Stimulated activated CD8-positive, alpha-beta memory T cell treated with anti-CD3 and anti-CD28 coated beads, Interleukin-12 subunit alpha, Interleukin-12 subunit beta, amount 100 ng/mL, for 24 hours (primary cell): ENCODE results near the gene AIG1.

ENCODE experiments used
- DNase-seq: peaks from one replicate; pipeline ENCODE4 v3.0.0-alpha.2; 2020; ENCODE audit errors: extremely low read depth

The AIG1 gene

DNA sequence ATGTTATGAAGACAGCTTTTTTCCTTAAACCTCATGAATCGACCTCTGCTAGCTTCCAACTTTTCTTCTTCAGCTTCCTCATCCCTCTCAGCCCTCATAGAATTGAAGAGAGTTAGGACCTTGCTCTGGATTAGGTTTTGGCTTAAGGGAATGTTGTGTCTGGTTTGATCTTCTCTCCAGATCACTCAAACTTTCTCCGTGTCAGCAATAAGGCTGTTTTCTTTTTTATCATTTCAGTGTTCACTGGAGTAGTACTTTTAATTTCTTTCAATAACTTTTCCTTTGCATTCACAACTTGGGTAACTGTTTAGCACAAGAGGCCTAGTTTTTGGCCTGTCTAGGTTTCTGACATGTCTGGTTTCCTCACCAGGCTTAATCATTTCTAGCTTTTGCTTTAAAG lies 32.6 kb downstream of the AIG1 start:
- no peak for DNase-seq

DNA sequence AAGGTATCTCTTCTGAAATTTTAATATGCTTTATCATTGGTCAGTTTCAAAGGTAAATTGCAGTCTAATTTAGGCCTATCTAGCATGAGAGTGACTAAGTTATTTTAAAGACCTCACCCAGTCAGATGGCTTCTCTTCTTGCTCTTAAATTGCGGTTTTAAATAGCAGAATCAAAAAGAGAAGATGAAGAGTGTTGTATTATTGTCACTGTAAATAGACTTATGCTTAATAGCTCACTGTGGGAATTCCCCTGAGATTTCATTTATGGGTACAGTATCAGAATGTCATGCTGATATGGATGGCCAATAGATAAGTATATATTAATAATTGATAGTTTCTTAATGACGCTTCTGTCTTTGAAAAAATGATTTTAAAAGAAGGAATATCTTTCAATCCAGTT lies 35.7 kb downstream of the AIG1 start:
- no peak for DNase-seq

DNA sequence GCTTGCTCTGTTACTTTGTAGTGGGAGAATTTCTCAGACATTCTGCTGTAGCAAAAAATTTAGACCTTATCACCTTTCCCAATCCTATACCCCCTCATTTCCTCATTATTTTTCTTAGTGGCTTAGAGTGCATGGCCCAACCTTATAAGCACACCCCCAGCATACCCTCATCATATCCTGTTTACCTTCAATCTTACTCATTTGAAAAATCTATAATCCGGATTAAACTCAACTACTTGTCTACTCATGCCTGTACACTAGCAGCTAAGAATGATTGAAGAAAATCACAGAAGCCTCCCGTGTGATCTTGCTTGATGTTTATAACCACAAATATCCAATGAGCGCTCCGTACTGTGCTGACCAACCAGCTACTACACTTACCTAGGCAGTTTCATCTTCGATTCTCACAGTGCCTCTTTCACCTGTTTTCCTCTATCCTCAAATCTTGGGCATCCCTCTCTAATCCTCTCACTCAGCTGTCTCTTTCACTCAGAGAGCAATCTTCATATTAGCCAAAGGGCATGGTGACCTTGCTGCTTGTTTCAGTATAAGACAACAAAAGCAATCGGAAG lies 36.6 kb downstream of the AIG1 start:
- DNase-seq = no peak

DNA sequence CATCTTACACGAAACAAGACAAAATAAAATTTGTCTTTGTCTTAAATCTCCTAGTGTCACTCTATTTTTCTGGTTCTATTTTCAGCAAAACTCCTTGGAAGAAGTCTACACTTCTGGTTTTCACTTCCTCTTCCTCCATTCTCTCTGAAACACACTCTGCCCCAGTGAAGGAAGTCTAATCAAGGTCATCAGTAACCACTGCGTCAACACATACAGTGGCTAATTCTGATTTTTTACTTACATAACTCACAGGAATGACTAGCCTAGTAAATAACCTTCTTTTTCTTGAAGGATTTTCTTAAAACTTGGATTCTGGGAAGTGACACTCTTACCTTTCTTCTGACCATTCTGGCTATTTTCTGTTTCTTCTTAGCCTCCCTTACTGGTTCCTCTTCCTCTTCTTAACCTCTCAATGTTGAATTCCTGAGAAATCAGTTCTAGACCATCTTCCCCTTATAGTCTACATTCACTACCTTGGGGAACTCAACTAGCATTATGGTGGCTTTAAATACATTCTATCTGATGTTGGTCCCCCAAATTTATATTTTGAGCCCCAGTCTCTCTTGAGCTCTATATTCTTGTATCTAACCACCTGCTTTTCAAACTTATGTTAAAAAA lies 37.5 kb downstream of the AIG1 start:
- DNase-seq = no peak

DNA sequence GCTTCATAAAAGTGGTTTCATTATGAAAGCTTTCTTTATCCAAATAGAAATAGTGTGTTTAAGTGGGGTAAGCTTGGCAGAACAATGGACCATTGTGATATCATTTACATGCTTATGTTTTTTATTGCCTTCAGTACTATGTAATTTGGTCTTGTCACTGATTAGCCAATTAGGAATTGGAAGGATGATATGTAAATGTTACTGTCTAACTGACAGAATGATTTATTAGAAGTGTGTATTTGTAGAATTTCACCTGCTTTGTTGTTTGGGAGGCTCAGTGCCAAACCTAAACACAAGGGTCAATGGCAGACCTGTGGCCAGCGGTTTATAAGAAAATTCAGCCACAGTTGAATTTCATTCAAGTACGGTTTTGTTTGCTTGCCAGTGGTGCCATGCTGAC lies 39.0 kb downstream of the AIG1 start:
- DNase-seq = no peak

DNA sequence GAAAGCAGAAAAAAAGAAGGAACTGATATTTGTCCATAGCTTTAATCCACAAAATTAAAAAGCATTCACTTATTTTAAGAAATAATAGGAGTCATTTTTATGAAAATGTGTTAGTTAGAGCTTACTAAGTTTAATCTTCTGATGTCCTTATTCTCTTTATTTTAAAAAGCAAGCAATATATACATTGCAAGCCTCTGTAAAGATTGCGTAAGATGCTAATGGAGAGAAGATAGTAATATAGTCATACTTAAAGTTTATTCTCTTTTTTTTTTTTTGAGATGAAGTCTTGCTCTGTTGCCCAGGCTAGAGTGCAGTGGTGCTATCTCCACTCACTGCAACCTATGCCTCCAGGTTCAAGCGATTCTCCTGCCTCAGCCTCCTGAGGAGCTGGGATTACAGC lies 39.7 kb downstream of the AIG1 start:
- DNase-seq = no peak

DNA sequence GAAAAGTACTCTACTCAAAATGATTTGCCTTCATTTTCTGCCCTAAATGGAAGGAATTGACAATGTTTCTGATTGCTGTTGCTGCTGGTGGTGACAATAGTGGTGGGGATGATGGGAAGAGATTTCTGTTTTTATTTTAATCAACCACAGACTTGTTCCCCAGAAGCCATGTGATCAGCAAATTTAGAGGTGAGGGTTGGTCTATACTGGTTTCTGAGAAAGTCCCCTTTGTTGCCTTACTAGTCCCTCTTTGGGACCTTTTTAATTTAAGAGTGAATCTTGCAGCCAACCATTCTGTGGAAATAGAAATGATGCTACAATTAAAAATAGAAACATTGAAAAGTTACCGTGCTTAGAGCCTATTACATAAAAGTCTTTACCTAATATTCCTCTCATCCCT lies 43.2 kb downstream of the AIG1 start:
- no peak for DNase-seq

DNA sequence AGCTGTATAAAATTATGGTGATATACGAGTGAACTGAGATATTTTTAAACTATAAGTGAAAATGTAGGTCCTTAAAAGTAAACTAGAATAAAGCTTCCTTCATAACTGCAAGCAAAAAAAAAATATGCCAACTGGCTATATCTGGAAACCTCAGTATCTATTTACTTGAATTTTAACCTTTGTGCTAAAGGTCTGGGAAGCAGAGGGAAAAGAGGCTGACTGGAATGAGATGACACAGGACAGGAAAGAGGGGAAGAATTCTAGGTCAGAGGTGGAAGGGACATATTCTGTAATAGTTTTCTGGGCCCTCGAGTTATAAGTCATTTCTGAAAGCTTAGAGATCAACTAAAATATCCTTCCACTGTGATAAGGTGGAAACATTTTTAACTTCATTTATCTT lies 46.8 kb downstream of the AIG1 start:
- DNase-seq = no peak

DNA sequence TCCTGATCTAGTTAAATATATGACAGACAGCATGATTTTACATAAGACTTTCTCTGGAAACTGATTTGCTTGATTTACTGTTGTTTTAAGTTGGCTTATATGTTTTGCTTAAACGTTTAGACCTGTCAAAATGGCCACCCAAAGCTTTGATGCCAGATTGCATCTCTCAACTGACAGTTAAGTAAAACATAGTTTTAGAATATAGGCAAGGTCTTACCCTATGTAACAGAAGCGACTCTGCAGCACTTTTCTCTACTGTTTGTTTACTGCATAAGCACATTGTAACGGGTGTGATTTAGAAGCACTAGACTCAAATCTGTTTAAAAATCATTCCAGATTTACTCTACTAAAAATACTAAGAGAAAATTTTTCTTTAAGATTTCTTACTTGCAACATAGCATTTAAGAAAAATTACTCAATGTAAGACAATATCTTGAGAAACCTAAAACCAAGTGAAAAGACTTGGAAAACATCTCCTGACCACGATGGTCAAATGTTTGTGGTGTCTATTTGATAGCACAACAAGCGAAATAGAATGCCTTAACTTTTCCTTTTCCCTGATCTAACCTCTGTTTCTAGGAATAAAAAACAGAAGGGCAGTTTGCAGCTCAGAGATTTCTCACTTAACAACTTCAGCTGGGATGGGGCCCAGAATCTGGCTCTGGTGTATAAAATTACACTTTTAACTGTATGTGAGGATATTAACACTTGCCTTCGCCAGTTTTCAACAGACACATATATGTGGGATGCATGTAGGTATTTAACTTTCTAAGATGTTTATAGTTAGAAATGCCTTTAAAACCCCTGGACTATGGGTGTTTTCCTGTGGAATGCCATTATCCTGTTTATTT lies 47.4 kb downstream of the AIG1 start:
- DNase-seq = no peak

DNA sequence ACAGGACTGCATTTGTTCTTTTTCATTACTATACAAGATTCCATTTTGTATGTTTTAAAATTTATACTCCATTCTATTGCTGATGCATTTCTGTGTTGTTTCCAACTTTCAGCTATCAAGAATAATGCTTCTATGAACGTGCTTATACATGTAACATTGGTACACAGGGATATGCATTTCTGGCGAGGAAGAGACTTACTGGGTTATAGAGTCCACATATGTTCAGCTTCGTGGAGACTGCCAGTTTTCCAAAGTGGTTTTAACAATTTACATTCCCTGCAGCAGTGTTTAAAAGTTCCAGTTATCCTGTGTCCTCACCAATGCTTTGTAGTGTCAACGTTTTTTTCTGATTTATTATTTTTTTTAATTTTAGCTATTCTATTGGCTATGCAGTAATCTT lies 48.5 kb downstream of the AIG1 start:
- no peak for DNase-seq

DNA sequence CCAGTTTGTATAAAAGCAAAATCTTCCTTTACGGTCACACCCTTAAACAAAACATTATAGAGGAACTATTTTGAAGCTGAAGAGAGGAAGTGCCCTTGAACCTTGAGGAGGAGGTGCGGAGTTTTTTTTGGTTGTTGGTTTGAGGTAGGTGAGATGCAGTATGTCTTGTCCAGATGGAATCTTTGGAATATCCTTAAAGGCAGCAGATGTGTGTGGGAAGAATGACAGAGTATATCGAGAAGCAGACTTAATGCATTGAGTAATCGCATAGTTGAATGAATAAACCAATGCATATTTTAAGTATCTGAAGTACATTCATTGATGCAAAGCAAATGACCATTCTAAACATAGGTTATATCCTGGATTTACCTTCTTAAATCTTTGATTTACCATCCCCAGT lies 49.9 kb downstream of the AIG1 start:
- no peak for DNase-seq

DNA sequence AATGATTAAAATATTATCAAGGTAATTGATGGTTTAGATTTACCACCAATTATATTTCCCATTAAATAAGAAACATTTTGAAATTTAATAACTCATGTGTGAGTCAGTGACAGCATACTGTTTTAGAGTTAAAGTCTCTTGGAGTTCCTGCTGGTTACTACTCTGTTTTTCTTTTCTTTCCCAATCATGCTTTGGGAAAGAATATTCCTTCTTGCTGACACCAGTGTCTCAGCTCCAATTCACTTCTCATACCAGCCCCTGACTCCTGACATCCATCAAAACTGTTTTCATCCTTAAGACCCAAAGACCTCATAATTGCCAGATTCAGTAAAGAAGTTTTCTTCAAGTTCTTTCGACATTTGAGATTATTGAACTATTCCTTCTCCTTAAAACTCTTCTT lies 50.3 kb downstream of the AIG1 start:
- DNase-seq = no peak

DNA sequence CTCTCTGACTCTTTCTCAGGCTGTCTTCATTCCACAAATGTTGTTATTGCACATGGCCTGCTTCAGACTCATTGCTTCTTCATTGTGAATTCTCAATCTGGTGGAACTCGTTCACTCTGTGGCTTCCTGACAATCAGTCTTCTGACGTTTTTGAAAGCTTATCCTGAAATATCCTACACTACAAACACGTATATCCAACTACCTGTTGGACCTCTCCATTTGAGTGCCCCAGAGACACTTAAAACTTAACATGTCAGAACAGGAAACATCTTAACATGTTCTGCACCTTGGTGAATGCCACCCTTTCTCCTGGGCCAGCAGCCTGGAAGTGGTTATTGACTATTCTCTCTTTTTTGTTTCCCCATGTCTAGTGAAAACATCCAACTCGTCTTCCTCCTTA lies 50.8 kb downstream of the AIG1 start:
- DNase-seq = no peak

DNA sequence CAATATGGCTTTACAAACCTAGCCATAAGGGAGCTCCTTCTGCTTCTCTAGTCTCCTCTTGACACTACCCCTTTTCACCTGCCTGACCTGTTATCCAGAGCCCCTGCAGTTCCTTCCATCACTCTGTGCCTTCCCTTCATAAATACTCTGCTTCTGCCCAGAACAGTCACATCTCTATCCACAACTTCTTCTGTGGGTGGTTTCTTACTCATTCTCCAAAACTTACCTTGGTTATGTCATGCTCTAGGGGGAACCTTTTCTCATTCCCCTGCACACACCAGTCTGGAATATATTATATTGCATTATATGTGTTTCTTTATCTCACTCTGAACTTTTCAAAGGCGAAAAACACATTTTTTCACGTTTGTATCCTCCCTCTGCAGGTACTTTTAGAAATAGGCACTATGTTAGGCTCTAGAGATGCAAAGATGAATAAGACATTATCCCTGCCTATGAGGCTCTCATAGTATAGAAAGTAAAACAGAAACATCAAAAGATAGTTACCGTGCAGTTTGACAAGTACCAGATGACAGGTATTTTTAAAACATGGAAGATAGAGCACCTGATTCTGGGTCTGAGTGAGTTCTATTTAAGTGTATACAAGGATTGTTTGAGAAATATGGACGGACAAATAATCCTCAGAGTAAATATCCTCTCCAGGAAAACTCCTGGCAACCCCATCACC lies 51.5 kb downstream of the AIG1 start:
- no peak for DNase-seq

DNA sequence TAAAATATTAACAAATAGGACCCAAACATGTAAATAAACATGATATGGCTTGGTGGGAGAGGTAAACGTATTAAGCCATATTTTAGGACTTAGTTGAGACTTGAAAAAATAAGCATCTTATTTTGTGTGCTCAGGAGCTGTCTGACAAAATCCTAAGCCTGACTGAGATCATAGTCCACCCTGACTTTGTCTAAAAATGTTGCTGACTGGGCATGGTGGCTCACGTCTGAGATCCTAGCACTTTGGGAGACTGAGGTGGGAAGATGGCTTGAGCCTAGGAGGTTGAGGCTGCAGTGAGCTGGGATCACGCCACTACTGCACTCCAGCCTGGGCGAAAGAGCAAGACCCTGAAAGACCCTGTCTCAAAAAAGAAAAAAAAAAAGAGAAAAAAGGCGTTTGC lies 52.1 kb downstream of the AIG1 start:
- no peak for DNase-seq

DNA sequence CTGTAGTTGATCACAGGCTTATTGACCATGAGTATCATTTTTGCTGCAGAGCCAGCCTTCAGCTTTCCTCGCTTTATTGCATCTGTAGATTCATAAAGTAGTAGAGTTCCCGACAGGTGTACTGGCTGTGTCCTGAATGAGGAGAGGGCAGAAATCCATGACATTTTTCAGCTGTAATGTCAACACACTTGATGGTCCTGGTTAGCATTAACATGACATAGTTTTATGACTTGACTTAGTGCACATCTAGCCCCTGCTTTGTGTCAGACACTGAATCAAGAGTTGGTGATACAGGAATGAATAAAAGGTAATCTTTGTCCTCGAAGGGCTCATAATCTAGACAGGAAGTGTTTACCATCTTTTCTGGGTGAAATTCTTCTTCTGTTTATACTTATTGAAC lies 55.0 kb downstream of the AIG1 start:
- DNase-seq = no peak

DNA sequence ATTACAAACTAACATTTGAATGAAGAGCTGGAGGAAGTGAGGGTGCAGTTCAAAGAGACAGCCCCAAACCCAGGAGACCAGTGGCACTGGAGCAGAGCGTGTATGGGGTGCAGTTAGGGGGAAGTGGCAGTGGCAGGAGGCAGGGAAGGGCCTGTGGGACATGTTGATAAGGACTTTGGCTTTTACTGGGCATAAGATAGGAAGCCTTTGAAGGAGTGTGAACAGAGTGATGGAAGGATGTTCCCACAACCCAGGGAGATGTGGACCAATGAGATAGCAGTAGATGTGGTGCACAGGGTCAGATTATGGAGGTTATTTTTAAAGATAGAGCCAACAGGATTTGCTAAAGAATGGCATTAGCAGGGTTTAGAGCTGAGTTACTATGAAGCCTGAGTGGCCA lies 56.4 kb downstream of the AIG1 start:
- no peak for DNase-seq

DNA sequence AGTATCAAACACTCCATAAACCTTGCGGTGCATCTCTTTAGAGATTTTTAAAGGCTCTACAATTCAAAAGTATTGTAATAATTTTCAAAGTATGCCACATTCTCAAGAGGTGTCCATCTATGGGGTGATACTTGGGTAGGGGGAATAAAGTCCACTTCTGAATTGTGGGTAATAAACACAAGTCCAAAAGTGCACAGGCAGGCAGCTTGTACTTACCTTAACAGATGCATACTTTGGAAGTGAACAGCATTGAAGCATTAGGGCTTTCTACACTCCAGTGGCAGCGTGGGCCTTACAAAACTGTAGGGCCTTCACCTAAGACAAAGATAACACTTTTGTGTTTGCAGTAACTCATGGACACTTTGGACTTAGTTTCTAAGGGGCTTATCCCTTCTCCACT lies 58.6 kb downstream of the AIG1 start:
- DNase-seq = no peak

DNA sequence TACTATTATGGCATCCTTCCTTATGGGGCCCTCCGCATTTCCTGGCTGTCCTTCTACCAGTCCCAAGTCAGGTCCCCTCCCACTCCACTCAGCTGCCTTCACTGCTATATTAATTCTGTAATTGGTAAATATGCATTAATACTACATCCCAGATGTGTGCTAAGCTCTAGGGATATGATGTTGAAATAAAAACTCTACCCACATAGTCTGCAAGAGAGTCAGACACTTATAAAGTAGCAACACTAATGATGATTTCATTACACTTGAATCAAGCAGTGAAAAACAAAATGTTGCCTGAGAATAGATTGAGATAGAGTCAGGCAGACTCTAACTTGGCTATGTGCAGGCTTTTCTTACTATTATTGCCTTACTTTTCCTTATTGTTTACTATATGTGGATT lies 62.4 kb downstream of the AIG1 start:
- no peak for DNase-seq

DNA sequence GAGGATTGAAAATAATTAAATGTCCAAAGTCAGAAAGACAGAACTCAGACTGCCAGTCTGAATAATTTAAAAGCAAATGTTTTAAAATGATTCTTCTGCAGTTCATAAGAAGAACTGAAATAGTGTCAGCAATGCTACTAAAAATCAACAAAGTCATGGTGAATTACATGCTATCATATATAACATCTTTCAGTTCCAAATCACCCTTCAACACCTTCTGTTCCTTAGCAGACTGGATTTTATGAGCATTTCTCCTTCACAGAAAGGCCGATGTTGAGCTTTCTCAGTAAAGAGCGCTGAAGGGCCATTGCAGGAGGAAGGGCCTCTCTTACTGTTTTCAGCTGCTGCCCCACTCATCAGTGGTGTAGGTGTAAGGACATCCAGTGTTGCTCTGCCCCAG lies 63.3 kb downstream of the AIG1 start:
- DNase-seq = no peak

DNA sequence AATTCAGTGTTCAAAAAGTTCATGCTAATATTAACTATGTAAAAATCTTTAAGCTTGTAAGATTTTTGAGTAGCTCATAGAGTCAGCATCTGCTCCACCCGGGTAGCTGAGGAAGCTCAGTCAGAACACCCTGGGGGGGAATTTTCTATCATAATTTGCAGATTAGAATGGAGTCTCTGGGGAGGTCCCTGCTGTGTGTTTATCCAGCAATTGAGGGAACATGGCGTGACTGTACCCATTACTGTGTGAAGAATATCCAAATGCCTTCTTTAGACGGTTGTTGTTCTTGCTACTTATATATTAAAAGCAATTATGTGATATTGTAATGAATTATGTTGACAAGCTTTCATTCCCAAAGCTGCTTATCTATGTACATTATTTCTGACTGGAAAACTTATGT lies 64.8 kb downstream of the AIG1 start:
- DNase-seq = no peak

DNA sequence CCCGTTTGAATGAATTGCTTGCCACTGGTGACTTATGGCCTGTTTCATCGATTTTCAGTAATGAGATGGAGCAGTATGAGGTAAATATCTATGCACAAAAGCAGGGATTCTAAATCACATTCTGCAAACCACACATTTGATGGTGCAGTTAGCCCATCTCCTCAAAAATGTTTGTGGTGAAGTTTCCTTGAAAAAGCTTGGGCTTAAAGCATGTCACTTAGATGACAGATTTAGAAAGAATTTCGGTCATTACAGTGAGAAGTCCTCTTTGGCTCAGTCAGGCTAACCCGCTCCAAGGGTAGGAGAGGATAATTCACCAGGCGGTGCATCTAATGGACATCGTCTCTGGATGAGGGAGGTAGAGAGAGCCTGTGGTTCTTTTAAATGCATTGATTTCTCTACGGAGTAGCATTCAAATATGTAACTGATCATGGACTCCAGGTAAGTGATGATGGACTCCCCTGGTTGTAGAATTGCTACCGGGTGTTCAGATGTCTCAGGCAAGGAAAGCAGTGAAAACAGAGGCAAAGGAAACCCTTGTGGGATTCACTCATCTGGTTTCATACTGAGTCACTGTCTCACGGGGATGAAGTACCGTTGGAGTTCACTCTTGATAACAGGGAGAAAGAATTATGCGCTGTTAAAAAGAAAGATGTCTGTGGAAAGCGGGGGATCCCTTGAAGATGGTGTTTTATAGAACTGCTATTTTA lies 65.3 kb downstream of the AIG1 start:
- DNase-seq = no peak
